ENCODE data around the gene TOM1L2.

TOM1L2 gene

GRCh38 chr17:17994271-17995069 lies 22.3 kb upstream of the TOM1L2 start:
- DNase-seq = no peak

GRCh38 chr17:17993852-17994251 lies 21.7 kb upstream of the TOM1L2 start:
- no peak for DNase-seq

GRCh38 chr17:17993366-17993765 lies 21.2 kb upstream of the TOM1L2 start:
- DNase-seq = no peak

- DNase-seq = no peak
Observed at GRCh38 chr17:17990282-17990681, 18.1 kb upstream of the TOM1L2 start.

GRCh38 chr17:17989618-17990017 lies 17.4 kb upstream of the TOM1L2 start:
- DNase-seq = no peak

- DNase-seq = no peak
Observed at GRCh38 chr17:17989081-17989480, 16.9 kb upstream of the TOM1L2 start.

- DNase-seq = no peak
Observed at GRCh38 chr17:17988427-17988945, 16.3 kb upstream of the TOM1L2 start.

- DNase-seq = no peak
Observed at GRCh38 chr17:17987901-17988300, 15.7 kb upstream of the TOM1L2 start.

GRCh38 chr17:17987187-17987896 lies 15.1 kb upstream of the TOM1L2 start:
- no peak for DNase-seq

- no peak for DNase-seq
Observed at GRCh38 chr17:17985555-17985954, 13.4 kb upstream of the TOM1L2 start.

GRCh38 chr17:17985153-17985552 lies 13.0 kb upstream of the TOM1L2 start:
- DNase-seq = no peak

GRCh38 chr17:17983776-17984175 lies 11.6 kb upstream of the TOM1L2 start:
- no peak for DNase-seq

GRCh38 chr17:17983376-17983775 lies 11.2 kb upstream of the TOM1L2 start:
- no peak for DNase-seq

GRCh38 chr17:17982801-17983200 lies 10.6 kb upstream of the TOM1L2 start:
- no peak for DNase-seq

- no peak for DNase-seq
Observed at GRCh38 chr17:17981330-17981729, 9.1 kb upstream of the TOM1L2 start.

- DNase-seq = no peak
Observed at GRCh38 chr17:17979778-17980177, 7.6 kb upstream of the TOM1L2 start.

GRCh38 chr17:17978481-17979424 lies 6.6 kb upstream of the TOM1L2 start:
- DNase-seq = no peak

GRCh38 chr17:17976931-17977570 lies 4.9 kb upstream of the TOM1L2 start:
- no peak for DNase-seq

- no peak for DNase-seq
Observed at GRCh38 chr17:17975436-17975835, 3.2 kb upstream of the TOM1L2 start.

GRCh38 chr17:17972952-17973254 lies 703 bp upstream of the TOM1L2 start:
- DNase-seq = no peak

- no peak for DNase-seq
Observed at GRCh38 chr17:17971431-17972125, 622 bp downstream of the TOM1L2 start.

Data from NCI-H1105 (cell line).